ENCODE measurements around the gene PMFBP1. TPM values are rescaled to one million over a fixed set of nuclear protein-coding genes. Genes with fewer than 3 reads are reported as not detected.

The PMFBP1 gene
- total and polyA plus RNA-seq, 2 of the 4 experiments (the other 2 are of a cell fraction): under 0.01 TPM; not detected in 1

DNA sequence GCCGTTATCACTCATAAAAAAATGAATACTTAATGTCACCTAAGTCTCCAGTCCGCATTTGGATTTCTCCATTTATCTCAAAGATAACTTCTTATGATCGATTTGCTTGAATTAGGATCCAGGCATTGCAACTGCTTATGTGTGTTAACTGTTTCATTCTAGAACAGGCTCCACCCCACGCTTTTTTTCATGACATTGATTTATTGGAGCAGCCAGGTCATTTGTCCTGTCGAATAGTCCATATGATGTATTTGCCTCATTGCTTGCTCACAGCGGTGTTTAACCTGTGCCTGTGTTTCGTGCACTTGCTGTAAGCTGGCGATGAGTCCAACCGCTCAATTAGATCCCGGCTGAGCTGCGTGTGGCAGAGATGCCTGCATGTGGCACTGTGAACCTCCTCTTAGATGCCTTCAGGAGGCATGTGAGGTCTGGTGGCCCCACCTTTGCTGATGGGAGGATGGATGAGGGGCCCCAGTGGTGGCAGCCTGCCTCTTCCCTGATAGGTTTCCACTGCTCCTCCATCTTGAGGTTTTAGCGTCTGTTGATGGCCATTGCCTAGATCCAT, 61.9 kb downstream of the PMFBP1 start (continued):
- TF ChIP-seq, protein P1, sequence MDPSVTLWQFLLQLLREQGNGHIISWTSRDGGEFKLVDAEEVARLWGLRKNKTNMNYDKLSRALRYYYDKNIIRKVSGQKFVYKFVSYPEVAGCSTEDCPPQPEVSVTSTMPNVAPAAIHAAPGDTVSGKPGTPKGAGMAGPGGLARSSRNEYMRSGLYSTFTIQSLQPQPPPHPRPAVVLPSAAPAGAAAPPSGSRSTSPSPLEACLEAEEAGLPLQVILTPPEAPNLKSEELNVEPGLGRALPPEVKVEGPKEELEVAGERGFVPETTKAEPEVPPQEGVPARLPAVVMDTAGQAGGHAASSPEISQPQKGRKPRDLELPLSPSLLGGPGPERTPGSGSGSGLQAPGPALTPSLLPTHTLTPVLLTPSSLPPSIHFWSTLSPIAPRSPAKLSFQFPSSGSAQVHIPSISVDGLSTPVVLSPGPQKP (IDR thresholded peaks at IDR 0.05; ENCODE audit: borderline replicate concordance, low read depth, low read length): no peak
- TF ChIP-seq, protein P2, sequence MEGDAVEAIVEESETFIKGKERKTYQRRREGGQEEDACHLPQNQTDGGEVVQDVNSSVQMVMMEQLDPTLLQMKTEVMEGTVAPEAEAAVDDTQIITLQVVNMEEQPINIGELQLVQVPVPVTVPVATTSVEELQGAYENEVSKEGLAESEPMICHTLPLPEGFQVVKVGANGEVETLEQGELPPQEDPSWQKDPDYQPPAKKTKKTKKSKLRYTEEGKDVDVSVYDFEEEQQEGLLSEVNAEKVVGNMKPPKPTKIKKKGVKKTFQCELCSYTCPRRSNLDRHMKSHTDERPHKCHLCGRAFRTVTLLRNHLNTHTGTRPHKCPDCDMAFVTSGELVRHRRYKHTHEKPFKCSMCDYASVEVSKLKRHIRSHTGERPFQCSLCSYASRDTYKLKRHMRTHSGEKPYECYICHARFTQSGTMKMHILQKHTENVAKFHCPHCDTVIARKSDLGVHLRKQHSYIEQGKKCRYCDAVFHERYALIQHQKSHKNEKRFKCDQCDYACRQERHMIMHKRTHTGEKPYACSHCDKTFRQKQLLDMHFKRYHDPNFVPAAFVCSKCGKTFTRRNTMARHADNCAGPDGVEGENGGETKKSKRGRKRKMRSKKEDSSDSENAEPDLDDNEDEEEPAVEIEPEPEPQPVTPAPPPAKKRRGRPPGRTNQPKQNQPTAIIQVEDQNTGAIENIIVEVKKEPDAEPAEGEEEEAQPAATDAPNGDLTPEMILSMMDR (conservative IDR thresholded peaks at IDR 0.05; ENCODE audit: low read depth, low read length): no peak
- TF ChIP-seq BHLHE40 (IDR thresholded peaks at IDR 0.05; ENCODE audit: low read depth, low read length) (no peak), FOS (IDR thresholded peaks at IDR 0.05; ENCODE audit: low read depth, low read length) (no peak), NFE2L2 (IDR thresholded peaks at IDR 0.05; ENCODE audit: low read depth, low read length) (no peak)

Measured in IMR-90 (cell line).